Endothelial cell (in vitro differentiated cells): ENCODE results near the gene ALDH3B2. TPM values are rescaled to one million over a fixed set of nuclear protein-coding genes. Genes with fewer than 3 reads are reported as not detected.
"Not testable (repeated sequence)": the region's sequence is repeated elsewhere in the genome, so short reads cannot be mapped to it uniquely, and the experiment has no call there.

ENCODE experiments used
- DNase-seq: peaks from one replicate; pipeline ENCODE4 v3.0.0; 2021; ENCODE audit warnings: low spot score
- H3K27ac Mint-ChIP-seq: one replicate; pipeline ENCODE4 v1.8.0; 2021; ENCODE audit warnings: mixed read lengths, inconsistent platforms; ENCODE audit not compliant: unreplicated experiment
- H3K27me3 Mint-ChIP-seq: one replicate; pipeline ENCODE4 v1.8.0; 2021; ENCODE audit warnings: mild to moderate bottlenecking, moderate library complexity, mixed read lengths, inconsistent platforms; ENCODE audit not compliant: unreplicated experiment
- H3K36me3 Mint-ChIP-seq: one replicate; pipeline ENCODE4 v1.8.0; 2021; ENCODE audit warnings: mild to moderate bottlenecking, low read depth, mixed read lengths, inconsistent platforms; ENCODE audit not compliant: unreplicated experiment
- H3K4me1 Mint-ChIP-seq: one replicate; pipeline ENCODE4 v1.8.0; 2021; ENCODE audit warnings: mild to moderate bottlenecking, mixed read lengths, inconsistent platforms; ENCODE audit not compliant: unreplicated experiment
- H3K4me3 Mint-ChIP-seq: one replicate; pipeline ENCODE4 v1.8.0; 2021; ENCODE audit warnings: mild to moderate bottlenecking, mixed read lengths, inconsistent platforms; ENCODE audit not compliant: unreplicated experiment
- H3K9me3 Mint-ChIP-seq: one replicate; pipeline ENCODE4 v1.8.0; 2021; ENCODE audit warnings: mixed read lengths, inconsistent platforms; ENCODE audit not compliant: unreplicated experiment
- total RNA-seq: library from RNA; stranded (reverse); fragmentation: NEBNext Ultra II Directional; extraction: Animal tissue kit (Norgen Biotek cat#: 25700); gene quantifications from one replicate; pipeline ENCODE4 v1.2.1, GENCODE V29; 2021; ENCODE audit not compliant: unreplicated experiment
- TF ChIP-seq, protein P1 (sequence below): fragments of 200-600 bp; sonication (generic); IDR thresholded peaks from one replicate; pipeline ENCODE4 v1.5.0; 2021; ENCODE audit warnings: antibody characterized with exemption; ENCODE audit not compliant: unreplicated experiment

ALDH3B2 gene
- total RNA-seq, 1 donor from 2014 or later: 0.72 TPM

- Mint-ChIP-seq H3K9me3 (no peaks in the 10 kb centered on the region), H3K36me3 (no peaks in the 10 kb centered on the region), H3K4me1 (no peaks in the 10 kb centered on the region), H3K27ac (no peak overlapping the region), H3K4me3 (no peak overlapping the region), H3K27me3 (peaks cover 1% of the 10 kb centered on the region)
- DNase-seq: no peak
- TF ChIP-seq, protein P1, sequence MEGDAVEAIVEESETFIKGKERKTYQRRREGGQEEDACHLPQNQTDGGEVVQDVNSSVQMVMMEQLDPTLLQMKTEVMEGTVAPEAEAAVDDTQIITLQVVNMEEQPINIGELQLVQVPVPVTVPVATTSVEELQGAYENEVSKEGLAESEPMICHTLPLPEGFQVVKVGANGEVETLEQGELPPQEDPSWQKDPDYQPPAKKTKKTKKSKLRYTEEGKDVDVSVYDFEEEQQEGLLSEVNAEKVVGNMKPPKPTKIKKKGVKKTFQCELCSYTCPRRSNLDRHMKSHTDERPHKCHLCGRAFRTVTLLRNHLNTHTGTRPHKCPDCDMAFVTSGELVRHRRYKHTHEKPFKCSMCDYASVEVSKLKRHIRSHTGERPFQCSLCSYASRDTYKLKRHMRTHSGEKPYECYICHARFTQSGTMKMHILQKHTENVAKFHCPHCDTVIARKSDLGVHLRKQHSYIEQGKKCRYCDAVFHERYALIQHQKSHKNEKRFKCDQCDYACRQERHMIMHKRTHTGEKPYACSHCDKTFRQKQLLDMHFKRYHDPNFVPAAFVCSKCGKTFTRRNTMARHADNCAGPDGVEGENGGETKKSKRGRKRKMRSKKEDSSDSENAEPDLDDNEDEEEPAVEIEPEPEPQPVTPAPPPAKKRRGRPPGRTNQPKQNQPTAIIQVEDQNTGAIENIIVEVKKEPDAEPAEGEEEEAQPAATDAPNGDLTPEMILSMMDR: no peak
Observed at GRCh38 chr11:67705264-67705663, 30.8 kb upstream of the ALDH3B2 start.

DNA sequence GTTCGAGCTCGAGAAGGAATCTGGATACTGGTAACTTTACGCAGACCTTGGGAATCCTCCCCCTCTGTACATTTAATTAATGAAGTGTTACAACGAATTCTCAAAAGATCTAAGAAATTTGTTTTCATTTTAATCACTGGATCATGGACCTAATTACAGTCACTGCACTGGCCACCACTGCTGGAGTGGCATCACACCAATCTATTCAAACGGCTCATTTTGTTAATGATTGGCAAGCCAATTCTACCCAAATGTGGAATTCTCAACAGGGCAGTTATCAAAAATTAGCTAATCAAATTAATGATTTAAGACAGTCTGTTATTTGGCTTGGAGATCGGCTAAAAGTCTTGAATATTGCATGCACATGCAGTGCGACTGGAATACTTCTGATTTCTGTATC lies 30.1 kb upstream of the ALDH3B2 start:
- no peak overlapping the region for H3K4me3 Mint-ChIP-seq
- H3K27me3 Mint-ChIP-seq: no peaks in the 10 kb centered on the region
- H3K27ac Mint-ChIP-seq: no peak overlapping the region
- no peak for DNase-seq
- H3K9me3 Mint-ChIP-seq: no peaks in the 10 kb centered on the region
- no peaks in the 10 kb centered on the region for H3K36me3 Mint-ChIP-seq
- H3K4me1 Mint-ChIP-seq: no peaks in the 10 kb centered on the region
- TF ChIP-seq, protein P1: no peak

- DNase-seq, H3K4me1 Mint-ChIP-seq, H3K27ac Mint-ChIP-seq, H3K36me3 Mint-ChIP-seq, H3K9me3 Mint-ChIP-seq, H3K27me3 Mint-ChIP-seq, H3K4me3 Mint-ChIP-seq: not testable (repeated sequence)
Observed at GRCh38 chr11:67703709-67704108, 29.3 kb upstream of the ALDH3B2 start.

- no peaks in the 10 kb centered on the region for H3K4me1 Mint-ChIP-seq
- H3K27me3 Mint-ChIP-seq: no peaks in the 10 kb centered on the region
- no peaks in the 10 kb centered on the region for H3K36me3 Mint-ChIP-seq
- no peak for DNase-seq
- TF ChIP-seq, protein P1: no peak
- H3K27ac Mint-ChIP-seq: no peak overlapping the region
- no peak overlapping the region for H3K4me3 Mint-ChIP-seq
- H3K9me3 Mint-ChIP-seq: no peaks in the 10 kb centered on the region
Observed at GRCh38 chr11:67700548-67701262, 26.3 kb upstream of the ALDH3B2 start.

- Mint-ChIP-seq H3K4me3 (no peak overlapping the region), H3K4me1 (no peaks in the 10 kb centered on the region), H3K36me3 (no peaks in the 10 kb centered on the region), H3K27me3 (no peaks in the 10 kb centered on the region), H3K9me3 (no peaks in the 10 kb centered on the region), H3K27ac (no peak overlapping the region)
- no peak for DNase-seq
- TF ChIP-seq, protein P1: no peak
Observed at GRCh38 chr11:67700141-67700540, 25.7 kb upstream of the ALDH3B2 start.
